ENCODE data around the gene SNAPC5.
"Not testable (repeated sequence)": the region's sequence is repeated elsewhere in the genome, so short reads cannot be mapped to it uniquely, and the experiment has no call there.

SNAPC5 gene

GRCh38 chr15:66489179-66489791 is 8.3 kb downstream of the SNAPC5 start:
- no peak for DNase-seq

DNA sequence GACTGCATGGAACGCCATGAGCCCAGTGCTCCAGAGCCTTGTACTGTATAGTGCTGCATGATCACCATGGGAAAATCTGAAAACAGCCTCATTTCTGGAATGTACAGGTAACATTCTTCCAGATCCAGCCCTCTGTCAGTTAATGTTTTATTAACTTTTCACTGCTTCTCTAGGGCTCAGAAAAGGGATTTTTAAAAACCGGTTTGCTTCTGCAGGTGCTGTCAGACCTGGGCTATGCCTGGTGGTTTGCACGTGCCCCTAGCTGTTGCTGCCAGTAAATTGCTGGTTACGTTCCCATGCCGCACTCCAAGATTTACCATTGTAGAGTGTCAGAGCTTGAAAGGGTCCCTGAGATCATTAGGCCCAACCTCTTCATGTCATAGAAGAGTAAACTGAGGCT is 9.0 kb downstream of the SNAPC5 start:
- DNase-seq, result no peak

DNA sequence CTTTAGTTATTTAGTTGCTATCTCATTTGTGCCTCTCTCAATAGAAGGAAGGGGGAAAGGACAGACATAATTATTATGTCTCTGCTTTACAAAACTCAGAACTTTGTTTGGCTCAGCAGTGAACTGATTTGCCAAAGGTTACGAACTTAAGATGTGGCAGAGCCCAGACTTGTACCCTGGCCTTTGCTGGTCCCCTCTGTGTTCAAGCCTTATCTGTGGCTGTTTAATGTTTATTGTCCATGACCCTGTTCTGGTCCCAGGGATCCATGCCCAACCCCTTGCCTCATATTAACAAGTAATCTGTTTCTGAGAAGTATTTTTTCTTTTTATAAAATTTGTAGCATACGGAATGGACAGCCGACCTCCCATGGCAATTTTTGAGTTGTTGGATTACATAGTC is 10.7 kb downstream of the SNAPC5 start:
- DNase-seq, result no peak

DNA sequence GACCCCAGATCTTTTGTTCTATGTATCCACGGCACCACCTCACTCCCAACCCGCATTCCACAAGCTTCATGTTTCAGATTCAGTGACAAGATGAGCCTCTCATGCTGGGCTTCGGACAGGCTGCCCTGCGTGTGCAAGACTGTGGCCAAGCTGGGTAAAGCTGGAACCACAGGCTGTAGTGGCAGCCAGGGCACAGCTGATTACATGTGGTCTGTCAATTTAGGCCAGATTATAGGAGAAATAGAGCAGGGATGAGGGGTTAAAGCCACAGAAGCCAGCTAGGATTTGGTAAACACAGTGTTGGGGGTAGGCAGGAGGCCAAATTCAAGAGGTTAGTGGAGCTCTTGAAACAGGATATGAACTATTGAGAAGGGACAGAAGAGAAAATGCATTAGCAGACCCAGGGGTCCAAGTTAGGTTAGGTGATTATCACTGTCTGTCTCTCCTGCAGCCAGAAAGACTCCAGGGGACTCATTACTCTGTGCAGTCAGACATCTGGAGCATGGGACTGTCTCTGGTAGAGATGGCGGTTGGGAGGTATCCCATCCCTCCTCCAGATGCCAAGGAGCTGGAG is 12.9 kb downstream of the SNAPC5 start:
- DNase-seq, result no peak

GRCh38 chr15:66483131-66483566 is 14.4 kb downstream of the SNAPC5 start:
- DNase-seq, result no peak

GRCh38 chr15:66482539-66482938 is 15.0 kb downstream of the SNAPC5 start:
- DNase-seq, result no peak

GRCh38 chr15:66481107-66481856 is 16.3 kb downstream of the SNAPC5 start:
- DNase-seq, result no peak

DNA sequence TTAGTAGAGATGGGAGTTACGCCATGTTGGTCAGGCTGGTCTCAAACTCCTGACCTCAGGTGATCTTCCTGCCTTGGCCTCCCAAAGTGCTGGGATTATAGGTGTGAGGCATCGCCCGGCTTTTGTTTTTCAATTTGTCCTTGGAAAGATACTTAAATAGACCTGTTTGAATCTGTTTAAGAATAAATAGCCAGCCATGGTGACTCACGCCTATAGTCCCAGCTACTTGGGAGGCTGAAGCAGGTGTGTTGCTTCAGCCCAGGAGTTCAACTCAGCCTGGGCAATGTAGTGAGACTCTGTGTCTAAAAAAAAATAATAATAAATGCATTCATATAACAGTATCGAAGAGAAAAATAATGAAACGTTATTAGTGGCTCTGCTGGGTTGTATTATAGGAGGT is 17.3 kb downstream of the SNAPC5 start:
- DNase-seq, result no peak

- DNase-seq, result no peak
These were observed 20.6 kb downstream of the SNAPC5 start for GRCh38 chr15:66477011-66477410.

- no peak for DNase-seq
These were observed 21.0 kb downstream of the SNAPC5 start for GRCh38 chr15:66476535-66476934.

DNA sequence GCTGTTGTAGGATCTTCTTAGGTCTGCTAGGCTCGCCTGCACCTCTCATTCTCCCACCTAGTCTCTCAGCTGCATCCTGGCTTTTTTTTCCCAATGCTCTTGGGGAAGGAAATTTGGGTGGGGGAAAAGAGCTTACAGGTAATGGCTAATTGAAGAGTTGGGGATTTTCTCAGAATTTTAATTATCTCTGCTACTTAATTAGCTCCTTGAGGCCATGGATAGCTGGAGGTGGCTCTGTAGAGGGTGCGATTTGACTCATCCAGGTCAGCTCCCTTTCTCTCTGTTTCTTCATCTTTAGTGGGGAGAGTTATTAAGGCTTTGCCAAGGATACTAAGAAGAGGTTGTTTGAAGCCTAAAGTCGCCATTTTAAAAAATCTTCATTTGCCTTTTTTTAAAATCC is 22.6 kb downstream of the SNAPC5 start:
- no peak for DNase-seq

DNA sequence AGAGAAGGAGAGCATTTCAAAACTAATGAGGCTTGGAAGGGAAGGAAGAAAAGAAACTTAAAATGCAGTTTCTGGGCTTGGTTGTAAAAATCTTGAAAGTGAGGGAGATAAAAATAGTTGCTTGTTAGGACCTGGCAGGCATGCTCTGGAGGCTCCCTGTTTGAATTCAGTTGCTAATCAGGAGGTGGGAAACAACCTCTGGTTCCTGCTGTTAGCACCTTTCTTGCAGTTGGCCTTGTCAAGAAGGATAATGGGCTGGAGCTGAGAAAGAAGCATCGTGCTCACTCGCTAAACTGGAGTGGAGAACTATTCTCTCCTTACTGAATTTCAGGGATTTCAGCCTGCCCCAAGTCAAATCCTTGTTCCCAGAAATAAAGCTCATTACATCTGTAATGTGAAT is 23.4 kb downstream of the SNAPC5 start:
- DNase-seq, result no peak

DNA sequence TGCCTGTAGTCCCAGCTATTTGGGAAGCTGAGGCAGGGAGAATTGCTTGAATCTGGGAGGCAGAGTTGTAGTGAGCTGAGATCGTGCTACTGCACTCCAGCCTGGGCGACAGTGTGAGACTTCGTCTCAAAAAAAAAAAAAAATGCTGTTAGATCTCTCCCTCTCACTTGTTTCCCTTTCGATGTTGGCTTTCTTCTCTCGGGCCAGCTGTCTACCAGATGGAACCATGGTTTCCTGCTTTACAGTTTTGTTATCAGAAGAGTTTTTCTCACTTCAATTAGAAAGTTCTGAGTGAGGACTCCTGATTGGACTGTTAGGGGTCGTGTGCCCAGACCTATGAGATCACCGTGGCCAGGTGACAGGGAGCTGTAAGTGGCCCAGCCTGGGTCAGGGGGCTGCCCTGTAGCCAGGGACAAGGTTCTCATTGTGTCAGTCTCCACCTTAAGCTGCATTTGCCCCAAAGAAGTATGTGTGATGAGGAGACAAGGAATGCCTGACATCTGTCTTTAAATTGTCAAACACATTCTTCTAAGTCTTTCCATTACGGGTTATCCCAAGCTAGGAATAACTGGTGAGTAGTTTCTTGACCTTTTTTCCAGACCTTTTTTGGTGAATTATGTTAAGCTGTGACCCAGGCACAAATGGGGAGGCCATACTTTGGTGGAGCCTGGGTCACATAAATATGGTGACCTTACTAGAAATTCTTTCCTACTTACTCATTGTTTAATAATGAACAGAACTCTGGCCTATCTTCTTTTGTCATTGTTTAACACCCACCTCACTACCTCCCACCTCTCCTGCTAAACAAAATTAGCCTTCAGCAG is 25.2 kb downstream of the SNAPC5 start:
- DNase-seq, result no peak

GRCh38 chr15:66470825-66471224 is 26.7 kb downstream of the SNAPC5 start:
- not testable (repeated sequence) for DNase-seq

- not testable (repeated sequence) for DNase-seq
These were observed 30.2 kb downstream of the SNAPC5 start for GRCh38 chr15:66467162-66468040.

- DNase-seq, result not testable (repeated sequence)
These were observed 32.3 kb downstream of the SNAPC5 start for GRCh38 chr15:66465294-66465693.

DNA sequence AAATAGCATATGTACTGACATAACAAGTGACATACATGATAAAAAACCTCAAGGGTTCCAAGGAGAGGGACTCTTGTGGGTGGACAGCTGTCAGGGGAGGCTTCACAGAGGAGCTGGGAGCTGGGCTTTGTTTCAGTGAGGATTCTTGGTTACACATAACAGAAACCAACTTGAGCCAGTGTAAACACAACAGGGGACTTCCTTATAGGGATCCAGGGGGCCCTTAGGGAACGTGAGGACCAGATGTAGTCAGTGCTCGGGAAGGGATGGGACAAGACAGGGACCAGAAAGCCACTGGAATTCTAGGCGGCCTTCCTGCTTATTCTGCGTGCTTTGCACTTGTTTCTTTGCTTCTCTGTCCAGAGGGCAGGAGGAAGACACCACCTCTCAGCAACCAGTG is 34.9 kb downstream of the SNAPC5 start:
- no peak for DNase-seq

DNA sequence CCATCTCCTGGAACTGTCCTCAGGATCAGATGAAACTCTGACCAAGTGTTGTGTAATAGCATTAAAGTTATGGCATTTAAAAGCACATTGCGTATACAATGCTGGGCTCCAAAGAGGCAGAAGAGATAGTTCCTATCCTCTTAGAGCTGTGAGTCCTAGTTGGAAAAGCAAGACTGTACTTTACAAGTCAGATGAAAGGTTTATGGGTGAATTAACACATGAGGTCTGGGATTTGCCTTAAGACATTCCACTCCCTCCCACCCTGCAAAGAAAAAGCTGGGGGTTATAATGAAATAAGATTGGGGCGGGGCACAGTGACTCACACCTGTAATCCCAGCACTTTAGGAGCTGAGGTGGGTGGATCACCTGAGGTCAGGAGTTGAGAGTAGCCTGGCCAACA is 35.6 kb downstream of the SNAPC5 start:
- DNase-seq, result no peak

DNA sequence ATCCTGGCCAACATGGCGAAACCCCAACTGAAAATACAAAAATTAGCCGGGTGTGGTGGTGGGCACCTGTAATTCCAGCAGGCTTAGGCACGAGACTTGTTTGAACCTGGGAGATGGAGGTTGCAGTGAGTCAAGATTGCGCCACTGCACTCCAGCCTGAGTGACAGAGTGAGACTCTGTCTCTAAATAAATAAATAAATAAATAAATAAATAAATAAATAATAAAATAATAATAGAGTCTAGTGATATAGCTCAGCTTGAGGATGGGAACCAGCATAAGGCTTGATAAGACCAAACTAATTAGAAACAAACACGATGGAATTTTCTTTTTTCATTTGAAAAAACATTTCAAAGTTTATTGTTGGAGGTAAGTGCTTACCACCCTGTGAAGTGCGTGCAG is 36.3 kb downstream of the SNAPC5 start:
- not testable (repeated sequence) for DNase-seq

DNA sequence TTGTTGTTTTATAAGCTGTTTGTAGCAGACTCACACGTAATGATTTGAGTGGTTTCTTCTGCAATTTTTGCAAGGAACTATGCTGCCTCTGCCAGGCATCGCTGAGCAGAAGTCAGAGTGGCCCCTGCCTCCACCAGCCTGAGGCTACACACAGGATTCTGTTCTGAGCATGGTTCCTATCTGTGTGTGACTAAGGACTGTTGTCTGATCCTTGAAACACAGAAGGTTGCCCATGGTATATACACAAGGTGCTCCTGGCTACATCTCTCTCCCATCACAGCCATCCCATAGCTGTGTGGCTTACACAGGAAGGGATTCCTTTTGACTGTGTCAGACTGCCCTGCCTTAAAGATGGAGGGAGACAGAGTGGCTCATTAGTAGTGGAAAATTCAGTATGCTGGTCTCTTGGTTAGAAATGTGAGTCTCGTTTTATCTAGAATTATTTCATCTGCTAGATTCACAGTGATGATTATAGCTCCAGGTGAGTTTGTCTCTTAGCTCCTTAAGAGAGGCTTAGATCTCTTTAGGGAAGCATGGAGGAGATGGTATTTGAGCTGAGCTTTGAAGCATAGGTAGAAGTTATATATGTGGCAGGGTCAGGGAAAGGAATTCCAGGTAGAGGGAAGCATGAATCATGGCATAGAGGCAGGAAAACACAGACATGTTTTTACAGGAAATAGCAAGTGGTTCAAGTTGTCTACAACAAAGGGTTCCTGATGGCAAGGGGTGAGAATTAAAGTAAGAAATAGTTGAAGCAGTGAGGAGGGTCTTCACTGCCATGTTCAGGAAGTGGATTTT is 37.5 kb downstream of the SNAPC5 start:
- no peak for DNase-seq

DNA sequence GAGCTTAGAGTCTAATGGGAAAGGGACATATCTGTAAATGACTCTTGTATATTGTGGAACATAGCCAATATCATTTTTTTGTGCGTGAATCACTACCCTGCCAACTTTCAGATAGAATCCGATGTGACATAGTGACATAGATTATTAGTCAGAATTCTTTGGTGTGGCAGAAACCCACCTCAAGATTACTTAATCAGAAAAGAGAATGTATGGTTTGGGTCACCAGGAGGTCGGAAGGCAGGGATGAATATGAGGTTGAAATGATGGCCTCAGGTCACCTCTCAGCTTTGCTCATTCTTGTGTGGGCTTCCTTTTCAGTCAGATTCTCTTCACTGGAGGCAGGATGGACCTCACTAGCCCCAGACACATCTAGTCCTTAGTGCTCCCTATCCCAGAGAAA is 41.4 kb downstream of the SNAPC5 start:
- DNase-seq, result no peak

DNA sequence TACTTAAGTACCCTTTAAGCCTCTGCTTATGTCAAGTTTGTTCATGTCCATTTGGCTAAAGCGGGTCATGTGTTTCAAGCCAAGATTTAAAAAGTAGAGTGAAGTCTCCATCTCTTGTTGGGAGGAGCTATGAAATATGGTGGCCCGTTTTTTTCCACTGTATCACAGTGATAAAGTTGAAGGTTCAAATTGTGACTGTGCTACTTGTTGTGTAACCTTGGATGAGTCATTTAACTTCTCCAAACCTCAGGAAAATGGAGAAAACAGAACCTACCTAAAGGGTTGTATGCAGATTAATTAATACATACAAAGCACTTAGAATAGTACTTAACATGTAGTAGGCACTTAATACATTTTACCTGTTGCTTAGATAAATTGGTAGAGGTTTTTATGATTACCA is 43.4 kb downstream of the SNAPC5 start:
- DNase-seq, result no peak
